Liver (tissue), 9 donors: ENCODE results near the gene NOC2L. TPM values are rescaled to one million over a fixed set of nuclear protein-coding genes. Genes with fewer than 3 reads are reported as not detected.

Source experiments
- DNase-seq: peaks from one replicate; pipeline ENCODE4 v3.0.0-alpha.2; 2017; ENCODE audit warnings: low spot score
- H3K27ac ChIP-seq, 2 donors: one replicate each; pipeline ENCODE4 v1.7.0; 2013; ENCODE audit warnings: inconsistent platforms in 2 of 2, low read length in 2 of 2, control low read depth in 1 of 2, low read depth in 1 of 2, mild to moderate bottlenecking in 1 of 2
- H3K27me3 ChIP-seq, 4 donors: one replicate each; pipeline versions ENCODE4 v1.6.1 to v1.7.0; 2013; ENCODE audit warnings: low read length in 3 of 4, inconsistent platforms in 1 of 4, mild to moderate bottlenecking in 1 of 4, moderate library complexity in 1 of 4; ENCODE audit not compliant: control insufficient read depth in 4 of 4, insufficient read depth in 4 of 4
- H3K36me3 ChIP-seq, 4 donors: one replicate each; pipeline versions ENCODE4 v1.6.1 to v1.7.0; 2013; ENCODE audit warnings: low read length in 3 of 4, mild to moderate bottlenecking in 3 of 4, low read depth in 1 of 4, moderate library complexity in 1 of 4; ENCODE audit not compliant: control insufficient read depth in 4 of 4, insufficient read depth in 3 of 4
- H3K4me1 ChIP-seq, 4 donors: one replicate each; pipeline versions ENCODE4 v1.6.1 to v1.7.0; 2013; ENCODE audit warnings: low read length in 3 of 4, mild to moderate bottlenecking in 3 of 4, moderate library complexity in 1 of 4; ENCODE audit not compliant: control insufficient read depth in 4 of 4, insufficient read depth in 4 of 4
- H3K4me3 ChIP-seq, 3 donors: one replicate each; pipeline versions ENCODE4 v1.6.1 to v1.7.0; 2013; ENCODE audit warnings: low read length in 3 of 3, control low read depth in 1 of 3, low read depth in 1 of 3, mild to moderate bottlenecking in 1 of 3
- H3K9ac ChIP-seq, 2 donors: one replicate each; pipeline ENCODE4 v1.7.0; 2013; ENCODE audit warnings: low read length in 2 of 2, mild to moderate bottlenecking in 2 of 2, moderate library complexity in 2 of 2, control low read depth in 1 of 2, low read depth in 1 of 2
- H3K9me3 ChIP-seq, 4 donors: one replicate each; pipeline versions ENCODE4 v1.6.1 to v1.7.0; 2013; ENCODE audit warnings: low read length in 3 of 4; ENCODE audit not compliant: control insufficient read depth in 4 of 4
- FOXA2 ChIP-seq: IDR thresholded peaks from 2 replicates; pipeline ENCODE4 v1.6.1; 2016; ENCODE audit warnings: antibody characterized with exemption
- GABPA ChIP-seq, 2 donors: IDR thresholded peaks in 1 of 2; conservative IDR thresholded peaks in 1 of 2; 2 replicates each; pipeline ENCODE4 v1.6.1; 2016; ENCODE audit warnings: antibody characterized with exemption in 2 of 2, mild to moderate bottlenecking in 1 of 2, moderate library complexity in 1 of 2
- HNF4A ChIP-seq, 2 donors: conservative IDR thresholded peaks; 2 replicates each; pipeline ENCODE4 v1.6.1; 2016; ENCODE audit warnings: antibody characterized with exemption in 2 of 2, mild to moderate bottlenecking in 2 of 2
- HNF4G ChIP-seq: IDR thresholded peaks from 2 replicates; pipeline ENCODE4 v1.6.1; 2016; ENCODE audit warnings: antibody characterized with exemption
- JUND ChIP-seq, 2 donors: IDR thresholded peaks; 2 replicates each; pipeline ENCODE4 v1.6.1; 2016; ENCODE audit warnings: antibody characterized with exemption in 2 of 2
- RAD21 ChIP-seq, 2 donors: IDR thresholded peaks; 2 replicates each; pipeline ENCODE4 v1.6.1; 2016; ENCODE audit warnings: antibody characterized with exemption in 2 of 2, mild to moderate bottlenecking in 2 of 2
- SP1 ChIP-seq: IDR thresholded peaks from 2 replicates; pipeline ENCODE4 v1.6.1; 2018; ENCODE audit warnings: antibody characterized with exemption, mild to moderate bottlenecking
- WGBS: extraction: QIAGEN DNeasy Blood & Tissue Kit; methylation state at CpG from one replicate; pipeline ENCODE4 v1.1.7; 2013; 5-methylcytosine and 5-hydroxymethylcytosine counted together
- polyA plus RNA-seq, 2 donors: library from polyadenylated mRNA; stranded (reverse) in 1 of 2; unstranded in 1 of 2; fragments of 200-250 nt in 1 of 2; fragments of >200 nt in 1 of 2; fragmentation: Nextera tagmentation in 1 of 2; extraction: Ambion mirVana in 1 of 2; gene quantifications; one replicate each; pipeline versions ENCODE4 v1.2.1 to v1.2.3, GENCODE V29; 2013 to 2015
- total RNA-seq, 2 donors: library from RNA; depleted of rRNA; stranded (reverse); fragments of >200 nt; gene quantifications; one replicate each; pipeline ENCODE4 v1.2.3, GENCODE V29; 2014
- TF ChIP-seq, protein P1 (sequence below): IDR thresholded peaks from 2 replicates; pipeline ENCODE4 v1.6.1; 2016; ENCODE audit warnings: antibody characterized with exemption, mild to moderate bottlenecking
- TF ChIP-seq, protein P2 (sequence below): fragments of 150-350 bp; IDR thresholded peaks from 2 replicates; pipeline ENCODE4 v1.5.1; 2017; ENCODE audit warnings: improper control_type of control experiment, low read depth, low read length; ENCODE audit not compliant: missing input control
- TF ChIP-seq, protein P3 (sequence below): IDR thresholded peaks from 2 replicates; pipeline ENCODE4 v1.6.1; 2016; ENCODE audit warnings: antibody characterized with exemption
- donor health status: healthy.
- donor health status: healthy.
- donor health status: healthy.
- donor health status: healthy.
- donor health status: healthy.

Gene NOC2L
- total and polyA plus RNA-seq, 4 donors, result 17.1 to 34.5 (median 30.0) TPM

DNA sequence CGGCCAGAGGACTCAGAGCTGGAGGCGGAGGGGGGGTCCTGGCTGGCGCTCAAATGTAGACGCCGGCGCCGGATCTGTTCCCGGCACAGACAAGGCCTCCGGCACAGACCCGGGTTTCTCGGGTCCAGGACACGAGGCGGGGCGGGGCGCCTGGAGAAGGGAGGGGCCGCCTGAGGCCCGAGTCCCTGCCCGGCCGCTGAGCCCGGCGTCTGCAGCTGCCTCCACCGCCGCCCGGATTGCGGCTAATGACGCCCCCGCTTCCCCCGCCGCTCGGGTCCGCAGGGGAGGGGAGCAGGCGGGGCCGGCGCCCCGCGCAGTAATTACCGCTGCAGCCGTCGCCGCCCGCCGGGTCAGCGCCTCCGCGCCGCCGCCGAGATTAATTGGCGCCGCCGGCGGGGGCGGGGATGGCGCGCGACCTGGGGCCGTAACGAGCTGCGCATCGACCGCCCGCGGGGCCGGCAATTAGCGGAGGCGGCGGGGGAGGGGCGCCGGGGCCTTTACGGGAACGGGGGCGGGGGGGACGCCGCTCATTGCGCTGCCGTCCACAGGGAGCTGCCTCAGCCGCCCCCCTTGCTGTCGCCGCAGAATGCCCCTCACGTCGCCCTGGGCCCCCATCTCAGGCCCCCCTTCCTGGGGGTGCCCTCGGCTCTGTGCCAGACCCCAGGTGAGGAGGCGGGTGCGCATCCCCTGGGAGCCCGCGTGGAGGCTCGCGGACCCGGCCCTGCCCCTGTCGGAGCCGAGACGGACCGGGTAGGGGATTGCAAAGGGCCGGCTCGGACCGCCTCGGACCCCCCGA is 17.3 kb downstream of the NOC2L start:
- H3K9me3 ChIP-seq, result no peaks in the 10 kb centered on the region
- peaks cover 0 to 2% (median 0%) of the 10 kb centered on the region in 4 donors for H3K27me3 ChIP-seq
- no peak for TF ChIP-seq FOXA2
- no peak for TF ChIP-seq RAD21 (IDR thresholded peaks at IDR 0.05)
- TF ChIP-seq, protein P1, sequence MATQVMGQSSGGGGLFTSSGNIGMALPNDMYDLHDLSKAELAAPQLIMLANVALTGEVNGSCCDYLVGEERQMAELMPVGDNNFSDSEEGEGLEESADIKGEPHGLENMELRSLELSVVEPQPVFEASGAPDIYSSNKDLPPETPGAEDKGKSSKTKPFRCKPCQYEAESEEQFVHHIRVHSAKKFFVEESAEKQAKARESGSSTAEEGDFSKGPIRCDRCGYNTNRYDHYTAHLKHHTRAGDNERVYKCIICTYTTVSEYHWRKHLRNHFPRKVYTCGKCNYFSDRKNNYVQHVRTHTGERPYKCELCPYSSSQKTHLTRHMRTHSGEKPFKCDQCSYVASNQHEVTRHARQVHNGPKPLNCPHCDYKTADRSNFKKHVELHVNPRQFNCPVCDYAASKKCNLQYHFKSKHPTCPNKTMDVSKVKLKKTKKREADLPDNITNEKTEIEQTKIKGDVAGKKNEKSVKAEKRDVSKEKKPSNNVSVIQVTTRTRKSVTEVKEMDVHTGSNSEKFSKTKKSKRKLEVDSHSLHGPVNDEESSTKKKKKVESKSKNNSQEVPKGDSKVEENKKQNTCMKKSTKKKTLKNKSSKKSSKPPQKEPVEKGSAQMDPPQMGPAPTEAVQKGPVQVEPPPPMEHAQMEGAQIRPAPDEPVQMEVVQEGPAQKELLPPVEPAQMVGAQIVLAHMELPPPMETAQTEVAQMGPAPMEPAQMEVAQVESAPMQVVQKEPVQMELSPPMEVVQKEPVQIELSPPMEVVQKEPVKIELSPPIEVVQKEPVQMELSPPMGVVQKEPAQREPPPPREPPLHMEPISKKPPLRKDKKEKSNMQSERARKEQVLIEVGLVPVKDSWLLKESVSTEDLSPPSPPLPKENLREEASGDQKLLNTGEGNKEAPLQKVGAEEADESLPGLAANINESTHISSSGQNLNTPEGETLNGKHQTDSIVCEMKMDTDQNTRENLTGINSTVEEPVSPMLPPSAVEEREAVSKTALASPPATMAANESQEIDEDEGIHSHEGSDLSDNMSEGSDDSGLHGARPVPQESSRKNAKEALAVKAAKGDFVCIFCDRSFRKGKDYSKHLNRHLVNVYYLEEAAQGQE, result no peak
- no peak for TF ChIP-seq HNF4G
- TF ChIP-seq HNF4A (conservative IDR thresholded peaks at IDR 0.05), result no peak
- peaks cover 15 to 35% (median 21%) of the 10 kb centered on the region in 4 donors for H3K4me1 ChIP-seq
- peaks cover 0 to 19% (median 4%) of the 10 kb centered on the region in 4 donors for H3K36me3 ChIP-seq
- WGBS, result under 1% methylated on average over 98 of the region's 98 CpGs
- H3K4me3 ChIP-seq, result peak overlapping the region in 1 of 3 donors; percentile 50
- no peak for DNase-seq
- peak overlapping the region in 1 of 2 donors; percentile 37 for H3K27ac ChIP-seq
- H3K9ac ChIP-seq, result no peak overlapping the region

DNA sequence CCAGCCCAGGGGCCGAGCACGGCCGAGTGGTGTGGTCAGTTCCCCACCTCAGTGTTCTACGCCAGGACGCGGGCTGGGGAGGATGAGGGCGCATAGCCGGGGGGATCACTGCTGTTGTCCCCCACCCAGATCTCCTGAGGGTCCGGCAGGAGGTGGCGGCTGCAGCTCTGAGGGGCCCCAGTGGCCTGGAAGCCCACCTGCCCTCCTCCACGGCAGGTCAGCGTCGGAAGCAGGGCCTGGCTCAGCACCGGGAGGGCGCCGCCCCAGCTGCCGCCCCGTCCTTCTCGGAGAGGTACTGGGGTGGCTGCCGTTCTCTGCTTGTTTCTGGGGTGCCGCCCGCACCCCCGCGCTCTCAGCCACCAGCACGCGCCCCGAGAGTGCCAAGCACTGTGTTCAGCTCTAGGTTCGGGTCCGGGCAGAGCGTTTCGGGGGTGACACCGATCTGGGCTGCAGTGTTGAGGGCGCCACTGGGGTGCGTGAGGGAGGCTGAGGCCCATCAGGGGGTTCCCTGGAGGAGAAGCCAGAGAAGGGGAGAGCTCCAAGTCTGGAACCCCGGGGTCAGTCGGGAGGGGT is 18.0 kb downstream of the NOC2L start:
- H3K9me3 ChIP-seq, result no peaks in the 10 kb centered on the region
- H3K36me3 ChIP-seq, result peaks cover 0 to 13% (median 3%) of the 10 kb centered on the region in 4 donors
- no peak for DNase-seq
- H3K27me3 ChIP-seq, result peaks cover 0 to 2% (median 0%) of the 10 kb centered on the region in 4 donors
- peaks cover 15 to 35% (median 21%) of the 10 kb centered on the region in 4 donors for H3K4me1 ChIP-seq
- H3K27ac ChIP-seq, result peak overlapping the region; percentile 25 to 78
- TF ChIP-seq, protein P2, sequence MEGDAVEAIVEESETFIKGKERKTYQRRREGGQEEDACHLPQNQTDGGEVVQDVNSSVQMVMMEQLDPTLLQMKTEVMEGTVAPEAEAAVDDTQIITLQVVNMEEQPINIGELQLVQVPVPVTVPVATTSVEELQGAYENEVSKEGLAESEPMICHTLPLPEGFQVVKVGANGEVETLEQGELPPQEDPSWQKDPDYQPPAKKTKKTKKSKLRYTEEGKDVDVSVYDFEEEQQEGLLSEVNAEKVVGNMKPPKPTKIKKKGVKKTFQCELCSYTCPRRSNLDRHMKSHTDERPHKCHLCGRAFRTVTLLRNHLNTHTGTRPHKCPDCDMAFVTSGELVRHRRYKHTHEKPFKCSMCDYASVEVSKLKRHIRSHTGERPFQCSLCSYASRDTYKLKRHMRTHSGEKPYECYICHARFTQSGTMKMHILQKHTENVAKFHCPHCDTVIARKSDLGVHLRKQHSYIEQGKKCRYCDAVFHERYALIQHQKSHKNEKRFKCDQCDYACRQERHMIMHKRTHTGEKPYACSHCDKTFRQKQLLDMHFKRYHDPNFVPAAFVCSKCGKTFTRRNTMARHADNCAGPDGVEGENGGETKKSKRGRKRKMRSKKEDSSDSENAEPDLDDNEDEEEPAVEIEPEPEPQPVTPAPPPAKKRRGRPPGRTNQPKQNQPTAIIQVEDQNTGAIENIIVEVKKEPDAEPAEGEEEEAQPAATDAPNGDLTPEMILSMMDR, result no peak
- TF ChIP-seq JUND (IDR thresholded peaks at IDR 0.05) (no peak), SP1 (no peak), GABPA (IDR thresholded peaks at IDR 0.05 in 1 of 2, conservative IDR thresholded peaks at IDR 0.05 in 1 of 2) (no peak)
- TF ChIP-seq, protein P1, result no peak
- TF ChIP-seq, protein P3, sequence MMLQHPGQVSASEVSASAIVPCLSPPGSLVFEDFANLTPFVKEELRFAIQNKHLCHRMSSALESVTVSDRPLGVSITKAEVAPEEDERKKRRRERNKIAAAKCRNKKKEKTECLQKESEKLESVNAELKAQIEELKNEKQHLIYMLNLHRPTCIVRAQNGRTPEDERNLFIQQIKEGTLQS, result no peak
- no peak overlapping the region for H3K9ac ChIP-seq
- H3K4me3 ChIP-seq, result peak overlapping the region in 1 of 3 donors; percentile 50
- WGBS, result 5% methylated on average over 36 of the region's 36 CpGs
